PC-3 (cell line): ENCODE measurements around the gene SART3.

ENCODE experiments used
- EZH2 ChIP-seq: fragments of 300-600 bp; sonication (generic); IDR thresholded peaks from one replicate; pipeline ENCODE4 v1.6.1; 2017; ENCODE audit warnings: antibody characterized with exemption, mild to moderate bottlenecking, low read length; ENCODE audit not compliant: unreplicated experiment
- EZH2phosphoT487 ChIP-seq: fragments of 300-600 bp; sonication (generic); IDR thresholded peaks from 2 replicates; pipeline ENCODE4 v1.6.1; 2018; ENCODE audit warnings: mild to moderate bottlenecking, antibody characterized with exemption, low read length, borderline replicate concordance
- TF ChIP-seq, protein P1 (sequence below): fragments of 300-600 bp; sonication (generic); conservative IDR thresholded peaks from 2 replicates; pipeline ENCODE4 v1.5.1; 2017; ENCODE audit warnings: antibody characterized with exemption, low read depth, mild to moderate bottlenecking, low read length

DNA sequence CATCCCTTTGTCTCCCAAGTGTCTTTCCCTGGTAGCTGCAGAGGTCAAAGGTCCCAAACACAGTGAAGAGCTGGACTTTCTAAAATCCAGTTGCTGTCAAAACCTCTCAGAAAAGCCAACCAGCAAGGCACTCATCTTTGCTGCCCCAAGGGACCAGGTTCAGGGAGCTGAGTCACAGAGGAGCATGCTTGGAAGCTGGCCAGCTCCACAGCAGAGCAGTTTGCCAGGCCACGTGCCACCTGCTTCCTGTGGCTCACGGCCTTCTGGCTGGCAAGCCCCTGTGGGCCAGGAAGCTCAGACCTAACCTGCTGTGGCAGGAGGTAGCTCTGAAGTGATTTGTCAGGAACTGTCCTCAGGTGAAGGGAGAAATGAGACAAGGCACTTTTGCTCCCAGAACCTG is 5.0 kb upstream of the SART3 start:
- TF ChIP-seq, protein P1, sequence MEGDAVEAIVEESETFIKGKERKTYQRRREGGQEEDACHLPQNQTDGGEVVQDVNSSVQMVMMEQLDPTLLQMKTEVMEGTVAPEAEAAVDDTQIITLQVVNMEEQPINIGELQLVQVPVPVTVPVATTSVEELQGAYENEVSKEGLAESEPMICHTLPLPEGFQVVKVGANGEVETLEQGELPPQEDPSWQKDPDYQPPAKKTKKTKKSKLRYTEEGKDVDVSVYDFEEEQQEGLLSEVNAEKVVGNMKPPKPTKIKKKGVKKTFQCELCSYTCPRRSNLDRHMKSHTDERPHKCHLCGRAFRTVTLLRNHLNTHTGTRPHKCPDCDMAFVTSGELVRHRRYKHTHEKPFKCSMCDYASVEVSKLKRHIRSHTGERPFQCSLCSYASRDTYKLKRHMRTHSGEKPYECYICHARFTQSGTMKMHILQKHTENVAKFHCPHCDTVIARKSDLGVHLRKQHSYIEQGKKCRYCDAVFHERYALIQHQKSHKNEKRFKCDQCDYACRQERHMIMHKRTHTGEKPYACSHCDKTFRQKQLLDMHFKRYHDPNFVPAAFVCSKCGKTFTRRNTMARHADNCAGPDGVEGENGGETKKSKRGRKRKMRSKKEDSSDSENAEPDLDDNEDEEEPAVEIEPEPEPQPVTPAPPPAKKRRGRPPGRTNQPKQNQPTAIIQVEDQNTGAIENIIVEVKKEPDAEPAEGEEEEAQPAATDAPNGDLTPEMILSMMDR = no peak
- TF ChIP-seq EZH2phosphoT487 (no peak), EZH2 (no peak)
